Uterus (tissue), 4 donors: ENCODE measurements around the gene USP15. TPM values are rescaled to one million over a fixed set of nuclear protein-coding genes. Genes with fewer than 3 reads are reported as not detected.
A peak's percentile ranks its signal among the peaks of the same experiment; 100 is the strongest.

ENCODE experiments used
- DNase-seq, 2 donors: peaks; one replicate each; pipeline ENCODE4 v3.0.0-alpha.2; 2019 to 2020
- H3K27ac ChIP-seq, 2 donors: fragments of 200-600 bp; sonication (generic); 1 replicate in 1 of 2; 2 replicates in 1 of 2; pipeline ENCODE4 v1.5.1; 2016 to 2018
- H3K27me3 ChIP-seq, 2 donors: fragments of 200-600 bp; sonication (generic); one replicate each; pipeline ENCODE4 v1.5.1; 2018 to 2019; ENCODE audit warnings: control low read depth in 1 of 2
- H3K36me3 ChIP-seq, 2 donors: fragments of 200-600 bp; sonication (generic); one replicate each; pipeline ENCODE4 v1.5.1; 2019; ENCODE audit warnings: control low read depth in 1 of 2
- H3K4me1 ChIP-seq, 2 donors: fragments of 200-600 bp; sonication (generic); one replicate each; pipeline ENCODE4 v1.5.1; 2018 to 2019; ENCODE audit warnings: control low read depth in 1 of 2
- H3K4me3 ChIP-seq, 2 donors: fragments of 200-600 bp; sonication (generic); 1 replicate in 1 of 2; 2 replicates in 1 of 2; pipeline ENCODE4 v1.5.1; 2018 to 2019; ENCODE audit warnings: mild to moderate bottlenecking in 1 of 2
- H3K9me3 ChIP-seq, 2 donors: fragments of 200-600 bp; sonication (generic); one replicate each; pipeline ENCODE4 v1.5.1; 2019; ENCODE audit warnings: control low read depth in 1 of 2
- CTCF ChIP-seq, 4 experiments: fragments of 200-600 bp in 2 of 4; fragments of 450-650 bp in 2 of 4; sonication (generic) in 2 of 4; IDR thresholded peaks; one replicate each; pipeline ENCODE4 v1.5.1; 2016 to 2019; ENCODE audit warnings: antibody characterized with exemption in 4 of 4, mild to moderate bottlenecking in 2 of 4, moderate library complexity in 1 of 4
- POLR2A ChIP-seq, 2 donors: fragments of 450-650 bp; IDR thresholded peaks; one replicate each; pipeline ENCODE4 v1.6.1; 2016; ENCODE audit warnings: antibody characterized with exemption in 2 of 2, mild to moderate bottlenecking in 1 of 2, moderate library complexity in 1 of 2
- intact Hi-C: fragments of 100-400 bp; cut with DNase I; formaldehyde crosslinking; loops from one replicate; pipeline ENCODE4 v1.15.1; 2023; ENCODE audit warnings: low total_unique reads
- total RNA-seq, 4 donors: library from RNA; depleted of rRNA in 3 of 4; stranded (reverse); fragments of >200 nt in 3 of 4; gene quantifications; one replicate each; pipeline versions ENCODE4 v1.1.0 to v1.2.4, GENCODE V29; 2014 to 2023
- donor health status: DM: yes; HTN: yes; CAD: no.

The USP15 gene
- total RNA-seq, 4 donors from 2014 or later: 44.8 to 98.9 (median 76.5) TPM

GRCh38 chr12:62435303-62436163 lies 175.3 kb downstream of the USP15 start:
- intact Hi-C loops: loop anchor here (5.0 kb wide), 1 partner anchor 362 kb away; no protein-coding TSS in a partner anchor
- peak; percentile 25 to 33 for DNase-seq
- Histone ChIP-seq H3K4me3 (peak overlapping the region; percentile 21 to 38), H3K4me1 (no peaks in the 10 kb centered on the region), H3K36me3 (no peaks in the 10 kb centered on the region), H3K27me3 (peaks cover 0 to 4% of the 10 kb centered on the region in 2 donors), H3K27ac (no peak overlapping the region), H3K9me3 (no peaks in the 10 kb centered on the region)
- TF ChIP-seq POLR2A (IDR thresholded peaks at IDR 0.05) (no peak), CTCF (IDR thresholded peaks at IDR 0.05) (peak in 3 of 4 experiments; percentile 21 to 43 (median 31))

- H3K4me3 ChIP-seq: no peak overlapping the region
These were observed 175.9 kb downstream of the USP15 start for GRCh38 chr12:62436164-62436503.

GRCh38 chr12:62438098-62438692 lies 178.0 kb downstream of the USP15 start:
- Histone ChIP-seq H3K27ac (no peak overlapping the region), H3K36me3 (no peaks in the 10 kb centered on the region), H3K27me3 (peaks cover 0 to 4% of the 10 kb centered on the region in 2 donors), H3K9me3 (no peaks in the 10 kb centered on the region), H3K4me1 (no peaks in the 10 kb centered on the region), H3K4me3 (no peak overlapping the region)
- peak; percentile 58 to 72 (median 61) for TF ChIP-seq CTCF (IDR thresholded peaks at IDR 0.05)
- no peak for TF ChIP-seq POLR2A (IDR thresholded peaks at IDR 0.05)
- peak; percentile 23 to 51 for DNase-seq
- intact Hi-C loops: loop anchor here (5.0 kb wide), 1 partner anchor 359 kb away; no protein-coding TSS in a partner anchor

More at GRCh38 chr12:62436164-62436503, 175.9 kb downstream of the USP15 start:
- Histone ChIP-seq H3K4me1 (no peaks in the 10 kb centered on the region), H3K36me3 (no peaks in the 10 kb centered on the region), H3K27ac (no peak overlapping the region), H3K9me3 (no peaks in the 10 kb centered on the region), H3K27me3 (peaks cover 0 to 4% of the 10 kb centered on the region in 2 donors)
- intact Hi-C loops: loop anchor here (5.0 kb wide), 1 partner anchor 361 kb away; no protein-coding TSS in a partner anchor
- no peak for DNase-seq
- TF ChIP-seq CTCF (IDR thresholded peaks at IDR 0.05) (no peak), POLR2A (IDR thresholded peaks at IDR 0.05) (no peak)

- Histone ChIP-seq H3K27me3 (no peaks in the 10 kb centered on the region), H3K4me1 (no peaks in the 10 kb centered on the region), H3K36me3 (no peaks in the 10 kb centered on the region), H3K9me3 (peaks cover 0 to 12% of the 10 kb centered on the region in 2 donors), H3K27ac (no peak overlapping the region), H3K4me3 (no peak overlapping the region)
- intact Hi-C loops: no loop called here
- TF ChIP-seq POLR2A (IDR thresholded peaks at IDR 0.05): no peak
- TF ChIP-seq CTCF (IDR thresholded peaks at IDR 0.05): no peak
- DNase-seq: no peak
These were observed 186.7 kb downstream of the USP15 start for GRCh38 chr12:62446754-62447452.
